WTC11 (cell line): Measurements from ENCODE around the gene ACSF2. TPM values are rescaled to one million over a fixed set of nuclear protein-coding genes. Genes with fewer than 3 reads are reported as not detected.

ENCODE experiments used
- ATAC-seq: fragments of 200-7000 bp; cut with Tn5 transposase; 2 replicates; pipeline ENCODE4 v1.10.0; 2021; ENCODE audit warnings: mild to moderate bottlenecking, moderate library complexity
- CTCF ChIA-PET: fragments of 300-600 bp; sonication (Branson Sonifier 250); formaldehyde crosslinking; loops from one replicate; lab custom pipeline; 2021; ENCODE audit warnings: antibody characterized with exemption; lab: Charles Lee
- POLR2A ChIA-PET: fragments of 350-600 bp; sonication (Branson Sonifier 250); formaldehyde crosslinking; loops from one replicate; lab custom pipeline; 2021; ENCODE audit warnings: antibody characterized with exemption; lab: Charles Lee
- DNase-seq: peaks from one replicate; pipeline ENCODE4 v3.0.0; 2021; ENCODE audit warnings: low spot score
- H3K27ac Mint-ChIP-seq: 2 replicates; pipeline ENCODE4 v1.8.0; 2021; ENCODE audit warnings: mixed read lengths
- H3K27me3 Mint-ChIP-seq: 2 replicates; pipeline ENCODE4 v1.8.0; 2021; ENCODE audit warnings: low read depth, mild to moderate bottlenecking, moderate library complexity, mixed read lengths
- H3K36me3 Mint-ChIP-seq: 2 replicates; pipeline ENCODE4 v1.8.0; 2021; ENCODE audit warnings: mixed read lengths
- H3K4me1 Mint-ChIP-seq: 2 replicates; pipeline ENCODE4 v1.8.0; 2022; ENCODE audit warnings: mixed read lengths
- H3K4me3 Mint-ChIP-seq: 2 replicates; pipeline ENCODE4 v1.8.0; 2021; ENCODE audit warnings: mild to moderate bottlenecking, moderate library complexity, mixed read lengths
- H3K9me3 Mint-ChIP-seq: 2 replicates; pipeline ENCODE4 v1.8.0; 2021; ENCODE audit warnings: mixed read lengths
- ATF2 ChIP-seq: sonication (generic); formaldehyde crosslinking; IDR thresholded peaks from 2 replicates; pipeline ENCODE4 v1.8.1; 2022; ENCODE audit warnings: low read depth, missing genetic modification reagents, borderline replicate concordance
- ATF6 ChIP-seq: sonication (generic); formaldehyde crosslinking; IDR thresholded peaks from 2 replicates; pipeline ENCODE4 v1.8.1; 2023; ENCODE audit warnings: mild to moderate bottlenecking, missing genetic modification reagents
- CREB1 ChIP-seq: sonication (generic); formaldehyde crosslinking; IDR thresholded peaks from 2 replicates; pipeline ENCODE4 v1.8.0; 2023; ENCODE audit warnings: mild to moderate bottlenecking, missing genetic modification reagents
- ELF4 ChIP-seq: sonication (generic); formaldehyde crosslinking; IDR thresholded peaks from 2 replicates; pipeline ENCODE4 v1.8.1; 2022; ENCODE audit warnings: low read depth, mild to moderate bottlenecking, moderate library complexity, missing genetic modification reagents
- EMX1 ChIP-seq: fragments of 250-450 bp; sonication (Bioruptor Pico); IDR thresholded peaks from 2 replicates; pipeline ENCODE4 v1.8.0; 2021; ENCODE audit warnings: mild to moderate bottlenecking
- PRDM15 ChIP-seq: sonication (generic); formaldehyde crosslinking; IDR thresholded peaks from 2 replicates; pipeline ENCODE4 v1.8.0; 2022; ENCODE audit warnings: missing genetic modification reagents
- USF2 ChIP-seq: sonication (generic); formaldehyde crosslinking; IDR thresholded peaks from 2 replicates; pipeline ENCODE4 v1.8.1; 2023; ENCODE audit warnings: mild to moderate bottlenecking, missing genetic modification reagents, moderate library complexity
- ZNF138 ChIP-seq: sonication (generic); formaldehyde crosslinking; conservative IDR thresholded peaks from 2 replicates; pipeline ENCODE4 v1.8.1; 2022; ENCODE audit warnings: mild to moderate bottlenecking, moderate library complexity, missing genetic modification reagents
- ZNF317 ChIP-seq: sonication (generic); formaldehyde crosslinking; IDR thresholded peaks from 2 replicates; pipeline ENCODE4 v1.8.1; 2023; ENCODE audit warnings: low read depth, mild to moderate bottlenecking, moderate library complexity, missing genetic modification reagents, borderline replicate concordance
- ZNF425 ChIP-seq: fragments of 250-450 bp; sonication (Bioruptor Pico); conservative IDR thresholded peaks from 2 replicates; pipeline ENCODE4 v1.9.0; 2021; ENCODE audit warnings: mild to moderate bottlenecking
- ZSCAN18 ChIP-seq: fragments of 250-450 bp; sonication (Bioruptor Pico); IDR thresholded peaks from 2 replicates; pipeline ENCODE4 v2.1.2; 2022; ENCODE audit warnings: mild to moderate bottlenecking, moderate library complexity
- total RNA-seq: library from RNA; stranded (reverse); gene quantifications from 3 replicates; pipeline ENCODE4 v1.2.3, GENCODE V29; 2021
- TF ChIP-seq, protein P1 (sequence below): sonication (generic); formaldehyde crosslinking; IDR thresholded peaks from 2 replicates; pipeline ENCODE4 v1.8.1; 2023; ENCODE audit warnings: mild to moderate bottlenecking, missing genetic modification reagents, borderline replicate concordance

The ACSF2 gene
- total RNA-seq, 1 experiment from 2014 or later = 19.9 TPM

GRCh38 chr17:50506298-50506697 lies 80.3 kb downstream of the ACSF2 start:
- Mint-ChIP-seq H3K27ac (no peak overlapping the region), H3K9me3 (no peaks in the 10 kb centered on the region), H3K36me3 (no peaks in the 10 kb centered on the region), H3K4me3 (no peak overlapping the region), H3K27me3 (peaks cover 6% of the 10 kb centered on the region), H3K4me1 (peaks cover 28% of the 10 kb centered on the region)
- no peak for TF ChIP-seq ELF4 (CRISPR knock-in tag)
- no peak for TF ChIP-seq PRDM15 (CRISPR knock-in tag)
- no peak for TF ChIP-seq ZNF425 (CRISPR knock-in tag)
- TF ChIP-seq ZNF317 (CRISPR knock-in tag) = no peak
- TF ChIP-seq ATF2 (CRISPR knock-in tag) = no peak
- no peak for TF ChIP-seq USF2 (CRISPR knock-in tag)
- no peak for TF ChIP-seq EMX1 (CRISPR knock-in tag)
- TF ChIP-seq CREB1 (CRISPR knock-in tag) = no peak
- TF ChIP-seq, protein P1, sequence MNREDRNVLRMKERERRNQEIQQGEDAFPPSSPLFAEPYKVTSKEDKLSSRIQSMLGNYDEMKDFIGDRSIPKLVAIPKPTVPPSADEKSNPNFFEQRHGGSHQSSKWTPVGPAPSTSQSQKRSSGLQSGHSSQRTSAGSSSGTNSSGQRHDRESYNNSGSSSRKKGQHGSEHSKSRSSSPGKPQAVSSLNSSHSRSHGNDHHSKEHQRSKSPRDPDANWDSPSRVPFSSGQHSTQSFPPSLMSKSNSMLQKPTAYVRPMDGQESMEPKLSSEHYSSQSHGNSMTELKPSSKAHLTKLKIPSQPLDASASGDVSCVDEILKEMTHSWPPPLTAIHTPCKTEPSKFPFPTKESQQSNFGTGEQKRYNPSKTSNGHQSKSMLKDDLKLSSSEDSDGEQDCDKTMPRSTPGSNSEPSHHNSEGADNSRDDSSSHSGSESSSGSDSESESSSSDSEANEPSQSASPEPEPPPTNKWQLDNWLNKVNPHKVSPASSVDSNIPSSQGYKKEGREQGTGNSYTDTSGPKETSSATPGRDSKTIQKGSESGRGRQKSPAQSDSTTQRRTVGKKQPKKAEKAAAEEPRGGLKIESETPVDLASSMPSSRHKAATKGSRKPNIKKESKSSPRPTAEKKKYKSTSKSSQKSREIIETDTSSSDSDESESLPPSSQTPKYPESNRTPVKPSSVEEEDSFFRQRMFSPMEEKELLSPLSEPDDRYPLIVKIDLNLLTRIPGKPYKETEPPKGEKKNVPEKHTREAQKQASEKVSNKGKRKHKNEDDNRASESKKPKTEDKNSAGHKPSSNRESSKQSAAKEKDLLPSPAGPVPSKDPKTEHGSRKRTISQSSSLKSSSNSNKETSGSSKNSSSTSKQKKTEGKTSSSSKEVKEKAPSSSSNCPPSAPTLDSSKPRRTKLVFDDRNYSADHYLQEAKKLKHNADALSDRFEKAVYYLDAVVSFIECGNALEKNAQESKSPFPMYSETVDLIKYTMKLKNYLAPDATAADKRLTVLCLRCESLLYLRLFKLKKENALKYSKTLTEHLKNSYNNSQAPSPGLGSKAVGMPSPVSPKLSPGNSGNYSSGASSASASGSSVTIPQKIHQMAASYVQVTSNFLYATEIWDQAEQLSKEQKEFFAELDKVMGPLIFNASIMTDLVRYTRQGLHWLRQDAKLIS = no peak
- no peak for TF ChIP-seq ZSCAN18 (CRISPR knock-in tag)
- TF ChIP-seq ZNF138 (CRISPR knock-in tag) = no peak
- no peak for TF ChIP-seq ATF6 (CRISPR knock-in tag)
- ATAC-seq = no peak
- POLR2A ChIA-PET = no interaction called here
- CTCF ChIA-PET = interaction anchor here (1.1 to 1.6 kb wide), 3 partner anchors 27 to 124 kb away, joined by 3 to 6 read pairs (median 4); partner anchors contain the start of gene LRRC59
- DNase-seq = no peak
